ENCODE measurements around the gene OCSTAMP.

- TF ChIP-seq POLR2A (IDR thresholded peaks at IDR 0.05; ENCODE audit: low read length) (no peak), GATA1 (IDR thresholded peaks at IDR 0.05; ENCODE audit: low read depth, low read length) (no peak)
Measured at GRCh38 chr20:46520976-46521579, 29.4 kb downstream of the OCSTAMP start.
